H9 (cell line): ENCODE results near the gene MCM10. TPM values are rescaled to one million over a fixed set of nuclear protein-coding genes. Genes with fewer than 3 reads are reported as not detected.

Source experiments
- DNase-seq: peaks from one replicate; pipeline ENCODE4 v3.0.0-alpha.2; 2017
- H2AFZ ChIP-seq: one replicate; pipeline ENCODE4 v1.6.1; 2013; ENCODE audit warnings: mild to moderate bottlenecking, low read length, control low read depth, moderate library complexity
- H2AK5ac ChIP-seq: 2 replicates; pipeline ENCODE4 v1.6.1; 2013; ENCODE audit warnings: low read length, control low read depth, mixed read lengths; ENCODE audit not compliant: insufficient read length
- H2BK120ac ChIP-seq: one replicate; pipeline ENCODE4 v1.6.1; 2013; ENCODE audit warnings: low read depth, mild to moderate bottlenecking, low read length, control low read depth, inconsistent platforms; ENCODE audit not compliant: poor library complexity, severe bottlenecking
- H2BK12ac ChIP-seq: 2 replicates; pipeline ENCODE4 v1.6.1; 2013; ENCODE audit warnings: low read length, control low read depth, mixed read lengths, low read depth; ENCODE audit not compliant: insufficient read length
- H2BK15ac ChIP-seq: 2 replicates; pipeline ENCODE4 v1.6.1; 2013; ENCODE audit warnings: low read depth, low read length, control low read depth
- H2BK20ac ChIP-seq: one replicate; pipeline ENCODE4 v1.6.1; 2013; ENCODE audit warnings: low read depth, mild to moderate bottlenecking, low read length, control low read depth, inconsistent platforms; ENCODE audit not compliant: poor library complexity, severe bottlenecking
- H2BK5ac ChIP-seq: 2 replicates; pipeline ENCODE4 v1.6.1; 2013; ENCODE audit warnings: low read length, control low read depth, mixed read lengths; ENCODE audit not compliant: insufficient read length
- H3K14ac ChIP-seq: 2 replicates; pipeline ENCODE4 v1.6.1; 2013; ENCODE audit warnings: low read length, control low read depth; ENCODE audit not compliant: insufficient read depth
- H3K18ac ChIP-seq: 2 replicates; pipeline ENCODE4 v1.6.1; 2013; ENCODE audit warnings: low read depth, mild to moderate bottlenecking, mixed read lengths, low read length, control low read depth; ENCODE audit not compliant: insufficient read length
- H3K23ac ChIP-seq: 2 replicates; pipeline ENCODE4 v1.6.1; 2013; ENCODE audit warnings: low read length, control low read depth, mixed read lengths, low read depth; ENCODE audit not compliant: insufficient read length
- H3K23me2 ChIP-seq: 2 replicates; pipeline ENCODE4 v1.6.1; 2013; ENCODE audit warnings: low read depth, mild to moderate bottlenecking, mixed read lengths, low read length, control low read depth; ENCODE audit not compliant: insufficient read length, poor library complexity, severe bottlenecking
- H3K27ac ChIP-seq: 2 replicates; pipeline ENCODE4 v1.5.1; 2013; ENCODE audit warnings: low read length, control low read depth, mixed read lengths, low read depth; ENCODE audit not compliant: insufficient read length
- H3K27me3 ChIP-seq: 2 replicates; pipeline ENCODE4 v1.6.1; 2013; ENCODE audit warnings: low read length, control low read depth, inconsistent platforms; ENCODE audit not compliant: insufficient read depth
- H3K4ac ChIP-seq: 2 replicates; pipeline ENCODE4 v1.6.1; 2013; ENCODE audit warnings: low read depth, mild to moderate bottlenecking, control low read depth, inconsistent platforms, low read length, moderate library complexity
- H3K4me1 ChIP-seq: 2 replicates; pipeline ENCODE4 v1.6.1; 2013; ENCODE audit warnings: low read length, control low read depth, inconsistent platforms; ENCODE audit not compliant: insufficient read depth
- H3K4me2 ChIP-seq: 2 replicates; pipeline ENCODE4 v1.6.1; 2013; ENCODE audit warnings: low read length, control low read depth, mixed read lengths; ENCODE audit not compliant: insufficient read length, insufficient read depth
- H3K56ac ChIP-seq: 2 replicates; pipeline ENCODE4 v1.6.1; 2013; ENCODE audit warnings: low read depth, mild to moderate bottlenecking, mixed read lengths, low read length, control low read depth; ENCODE audit not compliant: insufficient read length
- H3K79me1 ChIP-seq: 2 replicates; pipeline ENCODE4 v1.6.1; 2013; ENCODE audit warnings: low read depth, mild to moderate bottlenecking, moderate library complexity, low read length, control low read depth, inconsistent platforms; ENCODE audit not compliant: insufficient read depth, poor library complexity, severe bottlenecking
- H3K79me2 ChIP-seq: 2 replicates; pipeline ENCODE4 v1.6.1; 2013; ENCODE audit warnings: low read length, control low read depth, inconsistent platforms; ENCODE audit not compliant: insufficient read depth
- H3K9ac ChIP-seq: 2 replicates; pipeline ENCODE4 v1.6.1; 2013; ENCODE audit warnings: low read length, control low read depth, mixed read lengths; ENCODE audit not compliant: insufficient read length; ENCODE audit errors: extremely low read depth
- H3K9me3 ChIP-seq: one replicate; pipeline ENCODE4 v1.6.1; 2013; ENCODE audit warnings: low read depth, low read length, inconsistent platforms; ENCODE audit not compliant: control insufficient read depth
- H3T11ph ChIP-seq: one replicate; pipeline ENCODE4 v1.6.1; 2013; ENCODE audit warnings: mild to moderate bottlenecking, low read length, control low read depth, inconsistent platforms
- H4K20me1 ChIP-seq: one replicate; pipeline ENCODE4 v1.6.1; 2013; ENCODE audit not compliant: control insufficient read depth, insufficient read length, insufficient read depth
- H4K5ac ChIP-seq: 2 replicates; pipeline ENCODE4 v1.6.1; 2013; ENCODE audit warnings: low read depth, mild to moderate bottlenecking, mixed read lengths, low read length, control low read depth; ENCODE audit not compliant: insufficient read length
- H4K8ac ChIP-seq: replicated peaks from 2 replicates; pipeline ENCODE4 v1.6.1; 2013; ENCODE audit warnings: low read length, control low read depth, mixed read lengths, low read depth; ENCODE audit not compliant: insufficient read length
- H4K91ac ChIP-seq: 2 replicates; pipeline ENCODE4 v1.6.1; 2013; ENCODE audit warnings: low read depth, mild to moderate bottlenecking, moderate library complexity, mixed read lengths, low read length, control low read depth; ENCODE audit not compliant: insufficient read length
- H3K27ac Mint-ChIP-seq, 3 experiments: 2 replicates in 2 of 3; 3 replicates in 1 of 3; pipeline ENCODE4 v1.8.0; 2020 to 2021; ENCODE audit warnings: mixed read lengths in 3 of 3, mild to moderate bottlenecking in 1 of 3, moderate library complexity in 1 of 3
- H3K27me3 Mint-ChIP-seq: 2 replicates; pipeline ENCODE4 v1.8.0; 2021; ENCODE audit warnings: low read depth, mild to moderate bottlenecking, moderate library complexity, mixed read lengths
- H3K36me3 Mint-ChIP-seq, 3 experiments: 2 replicates in 2 of 3; 3 replicates in 1 of 3; pipeline ENCODE4 v1.8.0; 2020 to 2021; ENCODE audit warnings: low read depth in 3 of 3, mixed read lengths in 3 of 3; ENCODE audit not compliant: insufficient read depth in 1 of 3
- H3K4me1 Mint-ChIP-seq, 2 experiments: 2 replicates each; pipeline ENCODE4 v1.8.0; 2020; ENCODE audit warnings: mixed read lengths in 2 of 2
- H3K4me3 Mint-ChIP-seq, 2 experiments: 2 replicates in 1 of 2; 3 replicates in 1 of 2; pipeline ENCODE4 v1.8.0; 2020 to 2021; ENCODE audit warnings: mild to moderate bottlenecking in 2 of 2, mixed read lengths in 2 of 2, moderate library complexity in 1 of 2
- H3K9me3 Mint-ChIP-seq, 2 experiments: 2 replicates in 1 of 2; 3 replicates in 1 of 2; pipeline ENCODE4 v1.8.0; 2020; ENCODE audit warnings: mild to moderate bottlenecking in 2 of 2, mixed read lengths in 2 of 2, moderate library complexity in 1 of 2
- WGBS: extraction: QIAGEN DNeasy Blood & Tissue Kit; methylation state at CpG from one replicate; pipeline ENCODE4 v1.1.7; 2013; ENCODE audit warnings: missing lambda C conversion rate, low lambda C conversion rate, mixed read lengths; ENCODE audit not compliant: insufficient read length; ENCODE audit errors: extremely low coverage; 5-methylcytosine and 5-hydroxymethylcytosine counted together
- long read RNA-seq: library from polyadenylated mRNA; unstranded; transcript quantifications from one replicate; pipeline ENCODE4 v2.0.0, GENCODE V29; 2020
- total RNA-seq: library from RNA; stranded (reverse); gene quantifications from 2 replicates; pipeline ENCODE4 v1.2.1, GENCODE V29; 2021
- TF ChIP-seq, protein P1 (sequence below): fragments of 200-600 bp; sonication (generic); conservative IDR thresholded peaks from 3 replicates; pipeline ENCODE4 v1.8.0; 2021; ENCODE audit warnings: antibody characterized with exemption, mild to moderate bottlenecking

MCM10 gene
- 63.9 and 67.4 TPM in 2 replicates for total RNA-seq
- long read RNA-seq, full-length matches to known transcripts, result 140 of 579 reads
- long read RNA-seq, partial matches to known transcripts, result 400 of 579 reads
- long read RNA-seq, other reads (novel, unspliced or antisense), result 39 of 579 reads

DNA sequence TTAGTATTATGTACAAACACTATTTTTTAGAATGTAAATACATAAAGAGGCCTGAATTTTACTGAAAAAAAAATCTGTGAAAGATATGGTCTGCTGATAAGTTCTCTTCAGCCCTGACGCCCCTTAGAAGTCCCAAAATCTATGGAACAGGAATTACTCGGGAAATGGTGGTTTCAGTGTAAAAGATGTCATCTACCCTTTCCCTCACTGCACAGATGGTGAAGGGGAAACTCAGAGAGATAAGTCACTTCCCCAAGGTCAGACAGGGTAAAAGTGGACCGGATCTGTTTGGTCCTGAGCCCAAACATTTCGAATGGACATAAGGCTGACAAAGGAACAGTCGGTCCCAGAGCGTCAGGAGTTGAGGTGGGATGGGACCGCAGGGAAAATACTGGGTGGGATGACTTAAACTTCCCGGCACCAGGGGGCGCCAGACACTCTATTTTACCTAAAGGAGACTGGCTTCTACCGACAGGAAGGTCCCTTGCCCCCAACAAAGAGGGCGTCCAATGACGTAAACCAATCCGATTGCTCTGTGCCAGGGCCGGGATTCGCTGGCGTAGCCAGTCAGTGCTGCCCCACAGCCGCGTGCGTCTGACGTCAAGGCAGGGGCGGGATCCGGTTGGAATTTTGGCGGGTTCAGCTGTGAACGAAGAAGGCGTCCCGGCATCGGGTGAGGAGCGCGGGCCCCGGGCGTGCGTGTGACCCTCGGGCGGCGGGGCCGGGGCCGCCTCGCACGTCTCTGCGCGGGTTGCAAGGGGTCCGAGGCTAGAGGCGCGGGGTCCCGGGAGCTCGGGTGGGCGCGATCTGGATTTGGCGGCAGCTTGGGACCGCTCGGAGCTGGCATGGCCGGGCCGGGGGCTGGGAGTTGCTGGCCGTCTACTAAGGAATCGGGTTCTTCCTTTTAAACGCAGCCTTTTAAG, at the start of gene MCM10:
TSS of gene MCM10 (plus strand) at position 625 of the 923 bp plus-strand sequence. CDS start 2,645 bp downstream, outside the sequence.
- peaks cover 11 to 29% (median 22%) of the 10 kb centered on the region in 3 experiments; a peak in 6 of 7 replicates for H3K36me3 Mint-ChIP-seq
- peaks cover 20% of the 10 kb centered on the region; the same call in 1 of the 2 replicates for H3K79me2 ChIP-seq
- peaks cover 9% of the 10 kb centered on the region for H3K23me2 ChIP-seq
- peak within 1 kb of the TSS; percentile 48 for H4K5ac ChIP-seq
- H3K9me3 ChIP-seq, result no peaks in the 10 kb centered on the region
- peak within 1 kb of the TSS; percentile 94 for H3K9ac ChIP-seq
- H3K27me3 Mint-ChIP-seq, result no peaks in the 10 kb centered on the region
- no peak within 1 kb of the TSS; the same call in 1 of the 2 replicates for H3K4ac ChIP-seq
- no peak within 1 kb of the TSS for H2BK20ac ChIP-seq
- peak within 1 kb of the TSS; percentile 44 for H2BK120ac ChIP-seq
- H3K27ac ChIP-seq, result no peak within 1 kb of the TSS
- H2BK15ac ChIP-seq, result no peak within 1 kb of the TSS
- peak within 1 kb of the TSS in 2 of 3 experiments; percentile 0 to 60; a peak in 2 of 7 replicates for H3K27ac Mint-ChIP-seq
- H3T11ph ChIP-seq, result no peak within 1 kb of the TSS
- H2BK5ac ChIP-seq, result no peak within 1 kb of the TSS
- TF ChIP-seq, protein P1, sequence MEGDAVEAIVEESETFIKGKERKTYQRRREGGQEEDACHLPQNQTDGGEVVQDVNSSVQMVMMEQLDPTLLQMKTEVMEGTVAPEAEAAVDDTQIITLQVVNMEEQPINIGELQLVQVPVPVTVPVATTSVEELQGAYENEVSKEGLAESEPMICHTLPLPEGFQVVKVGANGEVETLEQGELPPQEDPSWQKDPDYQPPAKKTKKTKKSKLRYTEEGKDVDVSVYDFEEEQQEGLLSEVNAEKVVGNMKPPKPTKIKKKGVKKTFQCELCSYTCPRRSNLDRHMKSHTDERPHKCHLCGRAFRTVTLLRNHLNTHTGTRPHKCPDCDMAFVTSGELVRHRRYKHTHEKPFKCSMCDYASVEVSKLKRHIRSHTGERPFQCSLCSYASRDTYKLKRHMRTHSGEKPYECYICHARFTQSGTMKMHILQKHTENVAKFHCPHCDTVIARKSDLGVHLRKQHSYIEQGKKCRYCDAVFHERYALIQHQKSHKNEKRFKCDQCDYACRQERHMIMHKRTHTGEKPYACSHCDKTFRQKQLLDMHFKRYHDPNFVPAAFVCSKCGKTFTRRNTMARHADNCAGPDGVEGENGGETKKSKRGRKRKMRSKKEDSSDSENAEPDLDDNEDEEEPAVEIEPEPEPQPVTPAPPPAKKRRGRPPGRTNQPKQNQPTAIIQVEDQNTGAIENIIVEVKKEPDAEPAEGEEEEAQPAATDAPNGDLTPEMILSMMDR, result peak; percentile 93
- H2AFZ ChIP-seq, result peak within 1 kb of the TSS; percentile 82
- H3K4me1 ChIP-seq, result no peaks in the 10 kb centered on the region; the same call in 1 of the 2 replicates
- H3K14ac ChIP-seq, result peak within 1 kb of the TSS; percentile 85
- no peak within 1 kb of the TSS for H4K91ac ChIP-seq
- H3K56ac ChIP-seq, result no peak within 1 kb of the TSS
- no peaks in the 10 kb centered on the region for H4K20me1 ChIP-seq
- no peaks in the 10 kb centered on the region for H3K9me3 Mint-ChIP-seq
- H4K8ac ChIP-seq, result no peak within 1 kb of the TSS
- H3K27me3 ChIP-seq, result no peaks in the 10 kb centered on the region
- no peak within 1 kb of the TSS for H2BK12ac ChIP-seq
- H3K4me2 ChIP-seq, result peak within 1 kb of the TSS; percentile 84
- no peak within 1 kb of the TSS for H2AK5ac ChIP-seq
- H3K4me3 Mint-ChIP-seq, result peak within 1 kb of the TSS; percentile 83 to 89
- WGBS, result no CpG with 5 or more reads among the region's 56 CpGs
- H3K23ac ChIP-seq, result no peak within 1 kb of the TSS
- H3K18ac ChIP-seq, result peak within 1 kb of the TSS; percentile 63
- H3K79me1 ChIP-seq, result peaks cover 18% of the 10 kb centered on the region
- peak; percentile 99 for DNase-seq
- H3K4me1 Mint-ChIP-seq, result peaks cover 9 to 12% of the 10 kb centered on the region in 2 experiments
